Mucosa of rectum (tissue), 2 donors: ENCODE measurements around the gene RAB7A.

Source experiments
- H3K27ac ChIP-seq, 2 donors: one replicate each; pipeline ENCODE4 v1.7.0; 2013; ENCODE audit warnings: inconsistent platforms in 2 of 2, low read depth in 2 of 2, low read length in 2 of 2
- H3K27me3 ChIP-seq, 2 donors: one replicate each; pipeline ENCODE4 v1.7.0; 2013; ENCODE audit warnings: low read length in 2 of 2; ENCODE audit not compliant: control insufficient read depth in 2 of 2, insufficient read depth in 2 of 2
- H3K36me3 ChIP-seq, 2 donors: one replicate each; pipeline ENCODE4 v1.7.0; 2013; ENCODE audit warnings: low read length in 2 of 2; ENCODE audit not compliant: control insufficient read depth in 2 of 2, insufficient read depth in 2 of 2
- H3K4me1 ChIP-seq, 2 donors: one replicate each; pipeline ENCODE4 v1.7.0; 2013; ENCODE audit warnings: low read length in 2 of 2, mild to moderate bottlenecking in 1 of 2; ENCODE audit not compliant: control insufficient read depth in 2 of 2, insufficient read depth in 2 of 2
- H3K4me3 ChIP-seq, 2 donors: one replicate each; pipeline ENCODE4 v1.7.0; 2013; ENCODE audit warnings: low read length in 2 of 2
- H3K9ac ChIP-seq, 2 donors: one replicate each; pipeline ENCODE4 v1.7.0; 2013; ENCODE audit warnings: low read length in 2 of 2, low read depth in 1 of 2, mild to moderate bottlenecking in 1 of 2
- H3K9me3 ChIP-seq, 2 donors: one replicate each; pipeline ENCODE4 v1.7.0; 2013; ENCODE audit warnings: low read length in 2 of 2; ENCODE audit not compliant: control insufficient read depth in 2 of 2
- donor health status: healthy.
- donor health status: Normal muscosa, but diverticular disease.

RAB7A gene

DNA sequence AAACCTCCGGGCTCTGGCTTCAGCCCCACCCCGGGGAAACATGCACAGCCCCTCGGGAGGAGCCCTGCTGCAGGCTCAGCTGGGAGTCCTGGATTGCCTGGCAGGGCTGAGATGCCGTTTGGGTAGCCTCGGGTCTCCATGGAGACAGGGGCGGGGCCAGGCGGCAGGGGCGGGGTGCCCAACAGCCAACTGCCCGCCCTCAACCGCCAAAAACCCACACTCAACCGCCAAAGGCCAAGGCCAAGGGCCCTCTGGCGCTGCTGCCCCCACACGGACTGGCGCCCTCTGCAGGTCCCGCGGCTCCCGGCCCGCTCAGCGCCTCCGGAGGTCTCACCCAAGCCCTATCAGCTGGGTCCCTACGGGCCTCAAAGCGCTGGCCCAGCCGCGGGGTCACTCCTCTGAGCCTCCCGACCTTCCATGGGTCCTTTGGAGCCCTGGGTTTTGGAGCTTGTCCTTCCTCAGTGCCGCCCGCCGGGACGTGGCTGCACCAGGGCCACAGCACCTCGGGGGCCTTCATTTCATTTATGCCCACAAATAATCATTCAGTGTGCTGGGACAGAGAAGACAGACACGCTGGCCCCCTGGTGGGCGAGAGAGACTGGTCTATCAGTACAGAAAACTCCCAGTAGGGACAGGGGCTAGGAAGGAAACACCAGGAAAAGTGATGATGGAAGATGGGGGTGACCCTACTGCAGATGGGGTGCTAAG lies 119.9 kb downstream of the RAB7A start:
- Histone ChIP-seq H3K27ac (peak overlapping the region in 1 of 2 donors; percentile 48), H3K4me3 (peak overlapping the region; percentile 50 to 57), H3K4me1 (peaks cover 6 to 10% of the 10 kb centered on the region in 2 donors), H3K9me3 (no peaks in the 10 kb centered on the region), H3K9ac (peak overlapping the region; percentile 52 to 57), H3K27me3 (no peaks in the 10 kb centered on the region), H3K36me3 (no peaks in the 10 kb centered on the region)

DNA sequence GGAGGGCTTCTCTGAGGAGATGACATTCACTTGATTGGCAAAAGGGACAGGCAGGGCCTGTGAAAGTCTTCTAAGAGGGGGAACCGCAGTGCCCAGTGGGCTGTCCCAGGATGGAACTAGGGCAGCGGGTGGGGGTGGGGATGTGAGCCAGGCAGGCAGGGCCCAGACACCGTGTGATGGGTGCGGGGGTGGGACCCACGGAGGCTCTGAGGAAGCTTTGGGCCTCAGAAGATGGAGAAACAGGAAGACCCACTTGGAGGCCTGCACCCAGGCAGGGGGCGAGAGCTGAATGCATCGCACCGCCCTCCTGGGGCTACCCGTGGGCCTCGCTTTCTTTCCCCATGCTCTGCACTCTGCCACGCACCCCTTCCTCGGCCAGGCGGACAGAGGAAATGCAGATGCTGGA lies 120.5 kb downstream of the RAB7A start:
- H3K4me3 ChIP-seq, result no peak overlapping the region
- no peaks in the 10 kb centered on the region for H3K9me3 ChIP-seq
- no peaks in the 10 kb centered on the region for H3K36me3 ChIP-seq
- H3K27me3 ChIP-seq, result no peaks in the 10 kb centered on the region
- peaks cover 6 to 10% of the 10 kb centered on the region in 2 donors for H3K4me1 ChIP-seq
- H3K9ac ChIP-seq, result no peak overlapping the region
- H3K27ac ChIP-seq, result no peak overlapping the region

DNA sequence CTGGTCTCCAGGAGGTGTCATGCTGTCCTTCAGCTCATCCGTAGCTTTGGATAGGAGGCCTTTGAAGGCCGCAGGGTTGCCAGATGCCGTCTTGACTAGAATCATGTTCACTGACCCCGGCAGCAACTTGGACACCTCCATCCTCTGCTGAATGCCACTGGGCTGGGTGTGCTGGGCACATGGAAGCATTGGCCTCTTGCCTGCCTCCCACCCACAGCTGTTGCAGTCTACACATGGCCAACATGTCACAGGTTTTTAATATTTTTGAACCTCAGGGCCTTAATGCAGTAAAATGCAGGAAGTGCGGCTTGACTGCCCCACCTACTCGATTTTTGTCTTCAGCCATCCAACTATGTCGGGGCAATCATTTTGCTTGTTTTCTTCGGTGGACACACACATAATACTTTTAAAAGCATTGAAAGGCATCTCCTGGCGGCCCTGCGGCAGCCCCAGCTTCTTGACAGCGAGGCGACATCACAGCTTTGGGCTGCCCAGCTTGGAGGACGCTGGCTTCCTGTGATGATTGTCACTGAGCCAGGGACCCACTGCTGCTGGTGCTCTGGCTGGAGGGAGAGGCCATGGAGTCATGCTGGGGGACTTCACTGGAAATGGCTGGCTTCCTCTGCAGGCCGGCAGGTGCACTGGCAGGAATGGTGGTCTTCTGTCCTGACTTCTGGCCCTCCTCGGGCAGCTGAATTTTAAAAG lies 121.8 kb downstream of the RAB7A start:
- Histone ChIP-seq H3K9ac (no peak overlapping the region), H3K36me3 (no peaks in the 10 kb centered on the region), H3K4me3 (no peak overlapping the region), H3K9me3 (no peaks in the 10 kb centered on the region), H3K27ac (no peak overlapping the region), H3K27me3 (no peaks in the 10 kb centered on the region), H3K4me1 (peaks cover 6 to 10% of the 10 kb centered on the region in 2 donors)

DNA sequence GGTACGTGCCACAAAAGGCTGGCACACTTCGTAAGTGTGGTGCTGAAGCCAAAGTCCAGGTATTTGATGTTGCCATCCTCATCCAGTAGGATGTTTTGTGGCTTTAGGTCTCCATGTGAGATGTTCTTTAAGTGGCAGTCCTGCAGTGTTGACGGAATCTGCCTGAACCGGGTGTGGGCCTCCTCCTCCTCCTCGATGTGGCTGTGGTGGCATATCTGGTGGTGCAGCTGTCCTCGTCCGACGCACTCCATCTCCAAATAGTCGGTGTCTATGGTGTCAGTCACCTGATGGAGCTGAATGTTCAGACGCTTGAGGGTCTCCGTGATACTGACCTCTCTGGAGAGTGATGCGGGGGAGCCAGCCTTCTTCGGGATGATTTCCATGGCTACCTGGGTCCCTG lies 123.0 kb downstream of the RAB7A start:
- no peak overlapping the region for H3K9ac ChIP-seq
- H3K27ac ChIP-seq, result no peak overlapping the region
- H3K27me3 ChIP-seq, result no peaks in the 10 kb centered on the region
- peaks cover 0 to 1% of the 10 kb centered on the region in 2 donors for H3K9me3 ChIP-seq
- peaks cover 6 to 10% of the 10 kb centered on the region in 2 donors for H3K4me1 ChIP-seq
- H3K4me3 ChIP-seq, result no peak overlapping the region
- no peaks in the 10 kb centered on the region for H3K36me3 ChIP-seq

DNA sequence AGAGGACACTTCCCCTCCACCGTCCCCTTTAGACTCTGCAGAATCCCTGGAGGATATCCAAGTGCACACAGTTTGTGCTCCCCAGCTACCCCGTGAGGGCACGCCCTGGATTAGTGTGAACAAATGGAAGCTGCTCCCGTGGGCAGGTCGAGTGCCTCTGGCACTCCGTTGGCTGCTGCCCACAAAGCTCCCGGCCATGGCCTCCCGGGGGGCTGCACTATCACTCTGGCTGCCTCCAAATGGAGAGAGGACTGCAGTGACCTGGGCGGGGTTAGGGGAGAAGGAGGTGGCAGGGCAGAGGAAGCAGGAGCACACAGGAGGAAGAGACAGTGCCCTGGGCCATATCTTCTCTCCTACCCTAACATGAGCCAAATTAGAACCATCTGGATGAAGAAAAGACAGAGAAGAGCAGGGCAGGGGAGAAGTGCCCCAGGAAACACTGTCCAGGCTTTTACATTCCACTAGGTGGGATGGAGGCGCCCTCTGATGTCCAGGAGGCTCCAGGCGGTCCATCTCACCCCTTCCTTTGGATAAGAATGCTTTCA lies 124.0 kb downstream of the RAB7A start:
- Histone ChIP-seq H3K9ac (no peak overlapping the region), H3K36me3 (no peaks in the 10 kb centered on the region), H3K27ac (no peak overlapping the region), H3K4me1 (peaks cover 6 to 10% of the 10 kb centered on the region in 2 donors), H3K9me3 (peaks cover 0 to 5% of the 10 kb centered on the region in 2 donors), H3K27me3 (no peaks in the 10 kb centered on the region), H3K4me3 (no peak overlapping the region)

DNA sequence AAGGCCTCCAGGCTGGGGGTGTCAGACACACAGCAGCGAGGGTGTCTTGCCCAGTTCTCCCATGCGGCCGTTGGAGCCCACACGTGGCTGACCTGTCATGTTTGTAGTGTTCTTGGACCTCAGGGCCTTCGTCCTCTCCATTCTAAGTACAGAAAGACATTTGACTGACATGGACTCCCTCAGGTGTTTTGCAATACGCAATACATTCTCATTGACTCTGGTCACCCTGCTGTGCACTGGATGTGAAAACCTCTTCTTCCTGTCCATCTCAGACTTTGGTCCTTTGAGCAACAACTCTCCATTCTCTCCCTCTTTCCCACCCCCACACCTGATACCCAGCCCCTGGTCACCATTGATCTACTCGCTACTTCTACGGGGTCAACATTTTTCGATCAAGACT lies 124.6 kb downstream of the RAB7A start:
- Histone ChIP-seq H3K4me3 (no peak overlapping the region), H3K27me3 (no peaks in the 10 kb centered on the region), H3K27ac (no peak overlapping the region), H3K9ac (no peak overlapping the region), H3K9me3 (peaks cover 0 to 5% of the 10 kb centered on the region in 2 donors), H3K36me3 (no peaks in the 10 kb centered on the region), H3K4me1 (peaks cover 1 to 6% of the 10 kb centered on the region in 2 donors)

DNA sequence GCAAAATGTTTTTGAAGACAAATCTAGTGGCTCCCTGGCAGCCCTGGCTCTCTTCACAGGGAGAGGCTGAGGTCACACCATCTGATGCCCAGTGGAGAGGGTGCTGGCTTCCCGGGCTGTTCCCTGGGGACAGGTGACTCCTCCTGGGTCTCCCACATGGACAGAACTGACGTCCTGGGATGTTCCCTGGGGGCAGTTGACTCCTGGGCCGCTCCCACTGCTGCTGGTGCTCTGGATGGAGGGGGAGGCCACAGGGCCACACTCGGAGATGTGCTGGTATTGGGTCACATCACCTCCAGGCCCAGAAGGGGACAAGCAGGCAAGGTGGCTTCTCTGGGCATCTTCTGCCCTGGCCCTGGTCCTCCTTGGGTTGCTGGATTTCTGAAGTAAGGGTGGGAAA lies 125.6 kb downstream of the RAB7A start:
- H3K9me3 ChIP-seq, result peaks cover 0 to 7% of the 10 kb centered on the region in 2 donors
- H3K36me3 ChIP-seq, result no peaks in the 10 kb centered on the region
- H3K27me3 ChIP-seq, result no peaks in the 10 kb centered on the region
- H3K9ac ChIP-seq, result no peak overlapping the region
- H3K4me3 ChIP-seq, result no peak overlapping the region
- no peaks in the 10 kb centered on the region for H3K4me1 ChIP-seq
- no peak overlapping the region for H3K27ac ChIP-seq

DNA sequence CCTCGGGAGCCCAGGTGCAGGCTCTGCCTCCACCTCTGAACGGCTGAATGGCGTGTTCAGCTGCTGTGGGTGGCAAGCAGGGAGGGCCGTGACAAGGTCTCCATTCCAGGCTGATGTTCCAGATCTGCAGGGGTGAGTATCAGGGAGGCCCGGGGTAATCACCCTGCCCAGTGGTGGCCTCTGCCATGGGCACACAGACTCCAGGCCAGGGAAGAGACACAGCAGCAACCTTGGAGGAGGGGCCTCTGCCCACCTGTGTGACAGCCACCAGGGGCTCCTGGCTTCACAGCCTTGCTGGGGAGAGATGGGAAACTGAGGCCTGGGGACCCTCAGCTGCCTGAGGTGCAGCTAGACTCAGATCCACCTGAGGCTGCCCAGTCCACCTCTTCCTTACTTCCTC lies 127.8 kb downstream of the RAB7A start:
- H3K27ac ChIP-seq, result no peak overlapping the region
- H3K9ac ChIP-seq, result no peak overlapping the region
- H3K9me3 ChIP-seq, result peaks cover 4 to 10% of the 10 kb centered on the region in 2 donors

DNA sequence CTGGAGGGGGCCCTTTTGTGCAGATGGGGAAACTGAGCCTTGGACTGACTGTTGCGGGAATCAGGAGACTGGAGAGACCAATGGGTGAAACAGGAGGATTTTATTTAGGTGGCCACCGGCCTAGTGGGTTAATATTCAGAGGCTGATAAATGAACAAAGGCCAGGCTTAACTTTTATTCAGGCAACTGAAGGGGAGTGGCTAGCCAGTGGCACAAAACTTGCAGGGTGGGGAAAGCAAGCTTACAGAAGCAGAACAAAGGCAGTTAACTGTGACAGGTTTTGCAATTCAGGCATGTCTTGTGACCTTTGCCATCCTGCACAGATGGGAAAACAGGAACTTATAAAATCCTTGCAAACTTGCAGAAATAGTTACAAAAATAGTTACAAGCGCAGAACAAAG lies 128.5 kb downstream of the RAB7A start:
- Histone ChIP-seq H3K4me3 (no peak overlapping the region), H3K36me3 (no peaks in the 10 kb centered on the region), H3K27ac (no peak overlapping the region), H3K4me1 (no peaks in the 10 kb centered on the region), H3K9ac (no peak overlapping the region), H3K27me3 (no peaks in the 10 kb centered on the region), H3K9me3 (peaks cover 9 to 16% of the 10 kb centered on the region in 2 donors)

More for the DNA sequence above, 127.8 kb downstream of the RAB7A start:
- Histone ChIP-seq H3K36me3 (no peaks in the 10 kb centered on the region), H3K4me3 (no peak overlapping the region), H3K4me1 (no peaks in the 10 kb centered on the region), H3K27me3 (no peaks in the 10 kb centered on the region)

DNA sequence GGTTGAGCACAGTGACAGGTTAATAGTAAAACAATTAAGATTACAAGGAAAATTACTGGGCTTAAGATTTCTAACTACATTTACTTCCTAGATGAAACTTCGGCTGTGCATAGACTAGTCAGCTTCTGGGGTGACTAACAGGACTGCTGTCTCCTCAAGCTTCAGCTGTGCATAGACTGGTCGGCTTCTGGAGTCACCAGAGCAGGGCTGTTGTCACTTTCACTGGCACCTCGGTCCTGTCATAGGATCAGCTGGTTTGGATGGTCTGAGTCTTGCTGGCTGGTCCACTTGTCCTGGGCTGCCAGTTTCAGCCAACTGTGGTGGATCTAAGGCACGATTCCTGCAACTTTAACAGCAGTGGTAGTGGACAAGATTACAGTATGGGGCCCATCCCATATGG lies 129.6 kb downstream of the RAB7A start:
- peaks cover 9 to 22% of the 10 kb centered on the region in 2 donors for H3K9me3 ChIP-seq
- H3K27me3 ChIP-seq, result no peaks in the 10 kb centered on the region
- H3K36me3 ChIP-seq, result no peaks in the 10 kb centered on the region
- no peak overlapping the region for H3K4me3 ChIP-seq
- H3K4me1 ChIP-seq, result no peaks in the 10 kb centered on the region
- H3K9ac ChIP-seq, result no peak overlapping the region
- no peak overlapping the region for H3K27ac ChIP-seq
